COLO668 (cell line): ENCODE results near the gene CASR.

ENCODE experiments used
- DNase-seq: peaks from one replicate; lab custom pipeline; 2025; ENCODE audit not compliant: unreplicated experiment; lab: John Stamatoyannopoulos, UW

CASR gene

DNA sequence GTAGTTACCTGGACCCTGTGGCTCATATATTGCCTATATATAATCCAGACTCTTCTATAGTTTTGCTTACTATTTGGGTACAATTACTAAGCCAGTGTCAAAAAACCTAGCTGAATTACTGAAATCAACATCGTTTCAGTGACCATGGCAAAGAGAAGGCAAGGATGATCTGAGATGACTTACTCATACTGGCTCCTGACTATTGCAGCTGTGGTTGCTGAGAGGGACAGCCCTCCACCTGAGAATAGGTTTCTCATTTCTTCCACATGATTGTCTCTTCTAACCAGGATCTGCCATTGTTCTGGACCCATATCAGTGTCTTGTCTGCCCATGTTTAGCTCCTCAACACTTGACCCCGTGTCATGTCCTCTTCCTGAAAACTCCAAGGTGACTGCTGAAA, 30.2 kb downstream of the CASR start:
- no peak for DNase-seq

DNA sequence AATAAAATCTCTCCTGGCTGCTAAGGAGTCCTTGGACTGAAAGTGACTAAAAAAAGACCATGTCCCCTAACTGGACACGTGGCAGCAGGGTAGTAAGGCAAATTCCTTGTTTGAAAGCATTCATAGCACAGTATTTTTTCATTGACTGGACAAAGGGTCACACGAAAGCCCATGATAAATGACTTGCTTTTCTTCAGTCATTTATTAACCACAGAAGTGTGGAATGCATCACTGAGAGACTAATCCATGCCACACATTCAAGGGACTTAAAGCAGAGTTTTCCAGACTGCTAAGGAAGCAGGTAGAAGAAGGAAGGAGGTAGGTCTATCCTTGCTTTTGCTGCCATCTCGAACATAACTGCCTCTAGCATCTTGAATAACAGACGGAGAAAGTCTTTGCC, 31.2 kb downstream of the CASR start:
- no peak for DNase-seq

GRCh38 chr3:122215592-122216298, 32.3 kb downstream of the CASR start:
- no peak for DNase-seq

DNA sequence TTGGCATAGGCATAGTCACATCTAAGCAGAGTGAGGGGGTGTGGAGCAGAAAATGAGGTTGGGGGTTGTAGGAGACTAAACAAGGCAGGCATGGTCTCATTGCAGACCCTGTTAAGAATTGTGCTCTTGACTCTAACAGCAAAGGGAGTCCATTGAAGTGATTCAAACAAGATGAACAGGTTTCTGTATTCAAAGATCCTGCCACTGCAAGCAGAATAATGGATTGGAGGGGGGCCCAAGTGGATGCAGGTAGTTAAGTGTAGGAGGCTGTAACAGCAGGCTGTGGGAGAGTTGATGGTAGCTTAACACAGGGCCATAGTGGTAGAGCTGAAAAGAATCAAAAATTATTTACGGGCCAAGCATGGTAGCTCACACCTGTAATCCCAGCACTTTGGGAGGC, 34.4 kb downstream of the CASR start:
- DNase-seq, result no peak

DNA sequence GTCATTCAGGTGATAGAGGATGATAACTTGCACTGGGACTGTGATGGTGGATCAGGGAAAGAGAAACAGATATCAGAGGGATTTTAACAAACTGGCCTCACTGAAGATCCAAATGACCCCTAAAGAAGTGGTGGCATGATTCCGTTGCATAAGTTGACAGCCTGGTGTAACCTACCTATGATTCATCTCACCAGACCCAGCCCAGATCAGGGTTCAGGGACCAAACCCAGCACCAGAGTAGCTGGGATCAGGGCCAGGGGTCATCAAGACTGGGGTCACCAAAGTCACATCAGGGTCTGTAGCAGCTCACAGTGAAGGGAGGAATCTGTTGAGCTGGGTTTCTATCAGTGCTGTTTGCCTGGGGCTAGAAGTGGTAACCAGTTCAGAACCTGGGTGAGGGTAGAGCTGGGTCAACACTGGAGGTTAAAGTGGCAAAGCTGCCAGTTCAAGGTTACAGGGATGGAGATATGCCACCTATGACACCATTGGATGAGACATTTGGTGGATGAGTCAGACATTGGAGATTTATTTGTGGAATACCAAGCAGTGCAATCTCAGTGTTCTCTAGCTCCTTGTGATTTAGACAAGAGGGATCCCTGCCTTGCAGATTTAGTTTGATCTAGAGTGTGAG, 35.9 kb downstream of the CASR start:
- DNase-seq, result no peak

GRCh38 chr3:122227036-122227781, 43.7 kb downstream of the CASR start:
- DNase-seq, result no peak

DNA sequence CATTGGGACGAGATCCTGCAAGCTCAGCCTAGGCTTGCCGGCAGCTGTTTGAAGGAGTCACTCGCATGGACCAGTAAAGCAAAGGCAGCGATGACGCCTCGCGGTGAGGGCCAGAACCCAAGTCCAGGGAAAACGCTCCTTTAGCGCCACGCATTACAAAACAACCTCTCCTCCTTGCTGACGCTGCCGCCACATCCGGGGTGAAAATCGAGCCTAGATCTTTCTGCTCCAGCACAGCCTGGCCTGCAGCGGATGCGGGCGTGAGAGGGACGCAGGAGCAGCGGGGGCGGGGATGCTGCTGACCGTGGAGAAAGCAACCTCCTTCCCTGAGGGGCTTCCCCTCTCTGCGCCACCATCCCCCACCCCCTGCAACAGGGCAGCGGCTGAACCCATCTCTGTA, 46.7 kb downstream of the CASR start:
- no peak for DNase-seq

DNA sequence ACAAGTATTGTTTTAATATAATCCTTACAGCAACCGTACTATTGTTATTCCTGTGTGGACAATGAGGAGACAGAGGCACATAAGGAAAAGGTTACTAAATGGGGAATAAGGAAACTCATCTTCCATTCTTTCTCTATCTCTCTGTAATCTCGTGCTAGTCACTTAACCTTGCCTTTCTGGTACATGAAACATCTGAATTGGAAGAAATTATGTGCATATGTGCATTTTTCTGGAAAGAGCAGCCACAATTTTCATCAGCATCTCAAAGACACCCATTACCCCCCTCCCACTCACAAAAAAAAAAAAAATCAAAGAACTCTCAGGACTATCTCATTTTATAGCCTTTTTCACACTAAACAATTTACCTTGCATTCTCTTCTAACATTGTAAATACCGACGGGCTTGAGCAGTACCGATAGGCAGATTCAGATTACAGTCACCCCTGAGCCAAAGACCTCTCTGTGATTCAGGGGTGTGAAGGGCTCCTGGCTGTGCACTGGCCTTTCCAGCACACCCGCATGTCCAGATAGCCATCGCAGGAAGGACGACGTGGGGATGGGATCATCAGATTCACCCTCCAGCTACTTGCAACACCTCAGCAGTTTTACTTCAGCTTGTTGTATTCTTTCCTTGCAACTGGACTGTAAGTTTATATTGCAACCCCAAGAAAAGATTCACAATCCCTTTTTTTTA, 48.1 kb downstream of the CASR start:
- DNase-seq, result no peak

- no peak for DNase-seq
These were observed 49.0 kb downstream of the CASR start for GRCh38 chr3:122232485-122232884.

DNA sequence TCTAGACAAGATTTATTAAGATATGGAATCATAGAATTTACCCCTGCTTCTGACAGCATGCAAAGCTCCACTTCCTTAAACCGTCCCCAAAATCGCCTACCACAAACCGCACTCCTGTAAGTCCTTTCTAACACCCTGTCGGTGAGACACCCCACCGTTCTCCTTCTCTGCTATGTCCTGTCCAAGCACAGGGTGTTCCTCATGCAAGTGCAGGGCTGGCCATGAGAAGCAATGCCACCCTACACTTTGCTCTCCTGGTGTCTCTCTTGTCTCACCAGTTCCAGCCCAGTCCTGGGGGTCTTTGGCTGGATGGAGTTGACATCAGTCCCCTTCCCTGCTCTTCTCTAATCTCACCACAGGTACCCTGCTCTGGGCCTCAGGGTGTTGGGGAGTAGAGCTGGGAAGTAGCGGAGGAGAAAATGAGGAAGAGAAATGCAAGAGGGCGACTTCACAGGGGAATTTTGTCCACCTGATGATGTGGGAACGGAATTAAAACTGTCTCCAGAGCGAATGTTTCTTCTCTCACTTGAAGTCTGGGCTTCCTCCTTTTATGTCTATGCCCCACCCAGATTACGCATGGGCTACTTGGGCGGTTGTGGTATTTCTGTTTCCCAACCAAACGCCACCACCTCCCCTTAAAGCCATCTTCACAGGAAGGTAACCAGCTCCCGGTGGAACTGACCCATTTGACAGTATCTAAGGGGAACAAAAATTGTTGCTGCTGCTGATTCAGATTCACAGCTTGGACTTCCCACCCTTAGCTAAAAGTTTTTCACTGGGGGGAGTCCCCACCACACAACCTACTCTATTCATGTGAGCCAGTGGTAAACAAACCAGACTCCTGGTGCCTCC, 49.9 kb downstream of the CASR start:
- DNase-seq, result no peak

- DNase-seq, result no peak
These were observed 50.6 kb downstream of the CASR start for GRCh38 chr3:122234117-122234516.

GRCh38 chr3:122235147-122235546, 51.7 kb downstream of the CASR start:
- no peak for DNase-seq

GRCh38 chr3:122239112-122239511, 55.6 kb downstream of the CASR start:
- no peak for DNase-seq

- no peak for DNase-seq
These were observed 62.2 kb downstream of the CASR start for GRCh38 chr3:122245513-122246174.

- DNase-seq, result no peak
These were observed 62.7 kb downstream of the CASR start for GRCh38 chr3:122246199-122246598.

- DNase-seq, result no peak
These were observed 63.8 kb downstream of the CASR start for GRCh38 chr3:122247087-122247824.

DNA sequence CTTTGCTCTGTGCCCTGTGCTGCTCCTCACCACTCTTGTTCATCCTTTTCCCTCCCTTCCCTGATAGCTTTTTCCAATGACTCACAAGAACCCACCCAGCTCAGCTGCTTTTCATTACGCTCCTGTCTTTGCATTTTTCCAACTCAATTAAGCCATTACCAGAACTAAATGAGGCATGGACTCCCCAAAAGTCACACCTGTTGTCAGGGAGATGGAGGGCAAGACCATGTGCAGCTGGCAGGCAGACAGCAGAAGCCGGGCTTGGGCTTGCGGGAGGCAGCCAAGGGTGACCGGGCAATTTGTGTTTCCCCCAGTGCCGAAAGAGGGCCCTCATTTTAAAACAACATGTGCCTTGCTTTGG, 64.3 kb downstream of the CASR start:
- no peak for DNase-seq

DNA sequence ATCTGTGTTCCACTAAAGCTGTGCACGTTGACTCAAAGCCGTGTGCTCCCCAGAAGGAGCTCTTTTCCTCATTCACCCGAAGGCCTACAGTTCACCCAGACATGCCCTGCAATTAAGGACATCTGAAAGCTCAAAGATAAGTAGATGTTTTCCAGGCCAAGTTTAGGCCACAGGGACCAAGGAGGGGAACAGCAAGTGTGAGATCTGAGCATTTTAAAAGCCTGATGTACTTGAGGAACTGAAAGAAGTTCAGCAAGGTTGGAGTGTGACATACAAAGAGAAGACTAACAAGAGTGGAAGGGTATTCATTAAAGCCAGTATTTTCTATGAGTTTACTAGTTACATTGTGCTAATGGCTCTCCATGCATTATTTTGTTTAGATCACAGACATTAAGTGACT, 68.0 kb downstream of the CASR start:
- DNase-seq, result no peak

- no peak for DNase-seq
These were observed 70.1 kb downstream of the CASR start for GRCh38 chr3:122253581-122253980.
